SIG-M5 treated with dmso at 0.1 percent for 504 hours (cell line): ENCODE results near the gene CSNK1D.
A peak's percentile ranks its signal among the peaks of the same experiment; 100 is the strongest.

Source experiments
- DNase-seq: peaks from one replicate; lab custom pipeline; 2025; ENCODE audit not compliant: unreplicated experiment; lab: John Stamatoyannopoulos, UW

CSNK1D gene

GRCh38 chr17:82295472-82295814 is 21.9 kb upstream of the CSNK1D start:
- DNase-seq, result no peak

GRCh38 chr17:82294064-82294773 is 20.7 kb upstream of the CSNK1D start:
- no peak for DNase-seq

GRCh38 chr17:82292251-82293154 is 19.0 kb upstream of the CSNK1D start:
- peak; percentile 100 for DNase-seq

GRCh38 chr17:82291582-82292250 is 18.2 kb upstream of the CSNK1D start:
- DNase-seq, result no peak

- DNase-seq, result no peak
Measured at GRCh38 chr17:82287868-82288801, 14.6 kb upstream of the CSNK1D start.

- DNase-seq, result no peak
Measured at GRCh38 chr17:82287013-82287867, 13.7 kb upstream of the CSNK1D start.

- DNase-seq, result no peak
Measured at GRCh38 chr17:82285141-82285540, 11.6 kb upstream of the CSNK1D start.

- DNase-seq, result peak; percentile 51
Measured at GRCh38 chr17:82283208-82283749, 9.8 kb upstream of the CSNK1D start.

GRCh38 chr17:82282239-82283207 is 9.0 kb upstream of the CSNK1D start:
- DNase-seq, result no peak

GRCh38 chr17:82281502-82282238 is 8.2 kb upstream of the CSNK1D start:
- no peak for DNase-seq

GRCh38 chr17:82281076-82281475 is 7.6 kb upstream of the CSNK1D start:
- DNase-seq, result no peak

- DNase-seq, result no peak
Measured at GRCh38 chr17:82280537-82280936, 7.0 kb upstream of the CSNK1D start.

- DNase-seq, result peak; percentile 75
Measured at GRCh38 chr17:82278786-82279391, 5.4 kb upstream of the CSNK1D start.

GRCh38 chr17:82278308-82278707 is 4.8 kb upstream of the CSNK1D start:
- DNase-seq, result no peak

- DNase-seq, result no peak
Measured at GRCh38 chr17:82277851-82278250, 4.4 kb upstream of the CSNK1D start.

GRCh38 chr17:82276938-82277337 is 3.4 kb upstream of the CSNK1D start:
- DNase-seq, result no peak

GRCh38 chr17:82275326-82275725 is 1.8 kb upstream of the CSNK1D start:
- no peak for DNase-seq
